ENCODE measurements around the gene TSC1.

Gene TSC1

DNA sequence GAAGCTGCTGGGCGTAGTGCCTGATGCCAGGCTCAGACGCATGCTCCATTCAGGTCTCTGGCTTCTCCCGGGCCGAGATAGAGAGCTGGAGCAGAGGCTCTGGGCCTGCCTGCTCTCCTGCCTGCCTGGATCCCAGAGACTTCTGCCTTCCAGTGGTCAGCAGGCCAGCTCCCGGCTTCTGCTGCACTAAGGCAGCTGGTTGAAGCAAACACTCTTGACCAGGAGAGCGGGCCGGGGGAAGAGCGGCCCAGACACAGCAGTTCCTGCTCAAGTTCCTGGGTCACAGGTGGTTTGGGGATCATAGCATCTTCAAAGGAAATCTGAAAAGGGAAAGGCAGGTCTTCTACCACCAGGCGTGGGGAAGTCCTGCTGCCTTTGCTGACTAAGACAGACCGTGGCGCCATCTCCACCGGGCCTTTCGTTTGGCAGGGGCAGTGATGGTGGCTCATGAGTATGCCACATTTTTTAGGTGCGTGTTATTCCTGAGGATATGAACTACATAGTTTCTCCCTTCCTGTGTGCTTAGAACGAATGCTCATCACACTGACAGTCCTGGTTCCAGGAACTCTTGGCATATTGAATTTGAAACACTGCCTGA is 97.4 kb downstream of the TSC1 start:
- Histone ChIP-seq H3K4me2 (ENCODE audit: low read depth, low read length, poor library complexity, severe bottlenecking) (no peak overlapping the region), H3K4me3 (ENCODE audit: insufficient read depth, low read length, poor library complexity, severe bottlenecking) (no peak overlapping the region), H3K9me3 (ENCODE audit: insufficient read depth, low read length) (no peaks in the 10 kb centered on the region), H3K27me3 (ENCODE audit: low read length) (no peaks in the 10 kb centered on the region), H3K9ac (ENCODE audit: low read length) (no peak overlapping the region), H3K36me3 (ENCODE audit: low read length) (no peaks in the 10 kb centered on the region), H3K27ac (ENCODE audit: low read depth, low read length) (no peak overlapping the region), H3K9me2 (replicated peaks; ENCODE audit: insufficient read depth, low read length) (no peaks in the 10 kb centered on the region), H3K79me2 (ENCODE audit: insufficient read depth, low read length) (no peaks in the 10 kb centered on the region), H2AFZ (ENCODE audit: low read depth, low read length, severe bottlenecking) (no peak overlapping the region), H3F3A (ENCODE audit: insufficient read depth) (no peaks in the 10 kb centered on the region), H4K20me1 (ENCODE audit: low read depth, low read length) (no peaks in the 10 kb centered on the region)
- no peak for TF ChIP-seq EZH2phosphoT487 (conservative IDR thresholded peaks at IDR 0.05; ENCODE audit: low read length)
- TF ChIP-seq, protein P1, sequence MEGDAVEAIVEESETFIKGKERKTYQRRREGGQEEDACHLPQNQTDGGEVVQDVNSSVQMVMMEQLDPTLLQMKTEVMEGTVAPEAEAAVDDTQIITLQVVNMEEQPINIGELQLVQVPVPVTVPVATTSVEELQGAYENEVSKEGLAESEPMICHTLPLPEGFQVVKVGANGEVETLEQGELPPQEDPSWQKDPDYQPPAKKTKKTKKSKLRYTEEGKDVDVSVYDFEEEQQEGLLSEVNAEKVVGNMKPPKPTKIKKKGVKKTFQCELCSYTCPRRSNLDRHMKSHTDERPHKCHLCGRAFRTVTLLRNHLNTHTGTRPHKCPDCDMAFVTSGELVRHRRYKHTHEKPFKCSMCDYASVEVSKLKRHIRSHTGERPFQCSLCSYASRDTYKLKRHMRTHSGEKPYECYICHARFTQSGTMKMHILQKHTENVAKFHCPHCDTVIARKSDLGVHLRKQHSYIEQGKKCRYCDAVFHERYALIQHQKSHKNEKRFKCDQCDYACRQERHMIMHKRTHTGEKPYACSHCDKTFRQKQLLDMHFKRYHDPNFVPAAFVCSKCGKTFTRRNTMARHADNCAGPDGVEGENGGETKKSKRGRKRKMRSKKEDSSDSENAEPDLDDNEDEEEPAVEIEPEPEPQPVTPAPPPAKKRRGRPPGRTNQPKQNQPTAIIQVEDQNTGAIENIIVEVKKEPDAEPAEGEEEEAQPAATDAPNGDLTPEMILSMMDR (IDR thresholded peaks at IDR 0.05; ENCODE audit: insufficient read depth, low read length, poor library complexity, severe bottlenecking), result no peak

DNA sequence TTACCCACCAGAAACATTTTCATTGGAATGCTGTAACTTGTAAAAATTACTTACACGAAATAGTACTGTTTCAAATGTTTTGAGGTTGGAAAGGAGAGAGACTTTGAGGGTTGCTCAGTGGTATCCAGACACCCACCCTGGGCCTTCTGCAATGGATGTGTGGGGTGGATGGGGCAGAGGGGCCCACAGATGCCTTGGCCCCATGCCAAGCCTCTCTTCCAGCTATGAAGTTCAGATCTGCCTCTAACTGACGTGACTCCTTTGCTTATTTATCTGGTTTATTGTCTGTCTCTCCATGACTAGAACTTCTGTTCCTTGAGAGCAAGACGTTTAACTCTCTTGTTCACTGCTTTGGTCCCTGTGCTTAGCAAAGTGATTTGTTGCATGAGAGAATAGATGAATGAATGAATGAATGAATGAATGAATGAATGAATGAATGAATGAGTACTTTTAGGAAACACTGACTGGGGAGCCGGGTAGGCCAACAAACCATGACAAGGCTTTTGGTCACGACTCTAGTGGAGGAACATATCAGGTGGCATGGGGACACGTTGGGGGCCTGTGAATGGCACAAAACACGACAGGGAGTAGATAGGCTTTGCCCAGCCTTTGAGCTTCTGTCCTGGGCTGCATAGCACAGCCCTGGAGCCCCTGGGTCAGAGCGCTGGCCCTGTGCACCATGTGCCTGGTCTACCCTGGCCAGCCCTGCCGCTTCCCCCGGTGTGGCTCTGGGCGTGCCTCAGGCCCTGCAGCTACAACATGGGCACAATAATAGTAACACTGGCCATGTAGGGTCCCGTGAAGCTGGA is 98.1 kb downstream of the TSC1 start:
- no peak overlapping the region for H2AFZ ChIP-seq (ENCODE audit: low read depth, low read length, severe bottlenecking)
- H3F3A ChIP-seq (ENCODE audit: insufficient read depth), result no peaks in the 10 kb centered on the region
- no peak overlapping the region for H3K4me2 ChIP-seq (ENCODE audit: low read depth, low read length, poor library complexity, severe bottlenecking)
- no peak overlapping the region for H3K4me3 ChIP-seq (ENCODE audit: insufficient read depth, low read length, poor library complexity, severe bottlenecking)
- no peaks in the 10 kb centered on the region for H4K20me1 ChIP-seq (ENCODE audit: low read depth, low read length)
- no peak overlapping the region for H3K27ac ChIP-seq (ENCODE audit: low read depth, low read length)
- no peaks in the 10 kb centered on the region for H3K27me3 ChIP-seq (ENCODE audit: low read length)
- no peaks in the 10 kb centered on the region for H3K9me3 ChIP-seq (ENCODE audit: insufficient read depth, low read length)
- no peaks in the 10 kb centered on the region for H3K36me3 ChIP-seq (ENCODE audit: low read length)
- no peaks in the 10 kb centered on the region for H3K79me2 ChIP-seq (ENCODE audit: insufficient read depth, low read length)
- no peak for TF ChIP-seq EZH2phosphoT487 (conservative IDR thresholded peaks at IDR 0.05; ENCODE audit: low read length)
- TF ChIP-seq, protein P1 (IDR thresholded peaks at IDR 0.05; ENCODE audit: insufficient read depth, low read length, poor library complexity, severe bottlenecking), result no peak
- no peaks in the 10 kb centered on the region for H3K9me2 ChIP-seq (replicated peaks; ENCODE audit: insufficient read depth, low read length)
- H3K9ac ChIP-seq (ENCODE audit: low read length), result no peak overlapping the region

DNA sequence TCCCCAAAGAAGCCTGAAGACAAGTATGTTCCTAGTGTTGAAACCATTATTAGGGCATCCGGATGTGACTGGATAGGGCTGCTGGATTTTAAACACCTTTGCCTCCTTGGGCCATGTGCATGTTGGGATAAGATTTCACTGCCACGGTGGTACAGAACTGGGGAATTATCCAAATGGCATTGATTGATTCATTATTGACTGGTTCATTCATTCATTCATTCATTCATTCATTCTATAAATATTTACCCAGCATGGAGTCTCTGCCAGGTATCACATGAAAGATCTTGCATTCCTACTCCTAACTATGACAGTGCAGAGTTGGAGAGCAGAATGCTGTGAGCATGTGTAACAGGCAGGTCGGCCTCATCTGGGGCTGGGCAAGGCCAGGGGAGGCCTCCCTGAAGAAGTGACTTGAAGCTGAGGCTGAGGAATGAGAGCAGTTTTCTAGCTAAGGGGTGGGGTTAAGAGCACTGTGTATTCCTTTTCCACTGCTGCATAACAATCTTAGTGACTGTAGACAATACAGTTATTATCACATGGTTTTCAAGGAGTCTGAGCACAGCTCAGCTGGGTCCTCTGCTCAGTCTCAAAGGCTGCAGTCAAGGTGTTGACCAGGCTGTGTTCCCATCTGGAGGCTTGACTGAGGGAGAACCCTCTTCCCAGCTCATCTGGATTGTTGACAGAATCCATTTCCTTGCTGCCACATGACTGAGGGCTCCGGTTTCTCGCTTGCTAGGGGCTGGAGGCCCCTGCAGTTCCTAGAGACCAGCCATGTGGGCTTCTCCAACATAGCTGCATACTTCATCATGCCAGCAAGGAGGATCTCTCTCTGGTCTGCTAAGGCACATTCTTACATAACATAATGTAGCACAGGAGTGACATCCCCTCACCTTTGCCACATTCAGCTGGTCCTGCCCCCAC is 102.0 kb downstream of the TSC1 start:
- Histone ChIP-seq H3K36me3 (ENCODE audit: low read length) (no peaks in the 10 kb centered on the region), H3K9ac (ENCODE audit: low read length) (no peak overlapping the region), H3K9me3 (ENCODE audit: insufficient read depth, low read length) (no peaks in the 10 kb centered on the region), H3K27ac (ENCODE audit: low read depth, low read length) (no peak overlapping the region), H3K9me2 (replicated peaks; ENCODE audit: insufficient read depth, low read length) (no peaks in the 10 kb centered on the region), H3K4me3 (ENCODE audit: insufficient read depth, low read length, poor library complexity, severe bottlenecking) (no peak overlapping the region), H3K79me2 (ENCODE audit: insufficient read depth, low read length) (no peaks in the 10 kb centered on the region), H2AFZ (ENCODE audit: low read depth, low read length, severe bottlenecking) (no peak overlapping the region), H3K4me2 (ENCODE audit: low read depth, low read length, poor library complexity, severe bottlenecking) (no peak overlapping the region), H3F3A (ENCODE audit: insufficient read depth) (no peaks in the 10 kb centered on the region), H3K27me3 (ENCODE audit: low read length) (no peaks in the 10 kb centered on the region), H4K20me1 (ENCODE audit: low read depth, low read length) (no peaks in the 10 kb centered on the region)
- TF ChIP-seq, protein P1 (IDR thresholded peaks at IDR 0.05; ENCODE audit: insufficient read depth, low read length, poor library complexity, severe bottlenecking), result no peak
- TF ChIP-seq EZH2phosphoT487 (conservative IDR thresholded peaks at IDR 0.05; ENCODE audit: low read length), result no peak
